ENCODE data around the gene MEGF10.
"Not testable (repeated sequence)": the region's sequence is repeated elsewhere in the genome, so short reads cannot be mapped to it uniquely, and the experiment has no call there.

MEGF10 gene

GRCh38 chr5:127290019-127290945 is at the start of gene MEGF10:
MEGF10 (plus strand) TSS chr5:127290796; CDS start chr5:127331309, 40,513 bp downstream.
- no peak for DNase-seq

GRCh38 chr5:127243011-127243410 is 47.6 kb upstream of the MEGF10 start:
- DNase-seq: no peak

DNA sequence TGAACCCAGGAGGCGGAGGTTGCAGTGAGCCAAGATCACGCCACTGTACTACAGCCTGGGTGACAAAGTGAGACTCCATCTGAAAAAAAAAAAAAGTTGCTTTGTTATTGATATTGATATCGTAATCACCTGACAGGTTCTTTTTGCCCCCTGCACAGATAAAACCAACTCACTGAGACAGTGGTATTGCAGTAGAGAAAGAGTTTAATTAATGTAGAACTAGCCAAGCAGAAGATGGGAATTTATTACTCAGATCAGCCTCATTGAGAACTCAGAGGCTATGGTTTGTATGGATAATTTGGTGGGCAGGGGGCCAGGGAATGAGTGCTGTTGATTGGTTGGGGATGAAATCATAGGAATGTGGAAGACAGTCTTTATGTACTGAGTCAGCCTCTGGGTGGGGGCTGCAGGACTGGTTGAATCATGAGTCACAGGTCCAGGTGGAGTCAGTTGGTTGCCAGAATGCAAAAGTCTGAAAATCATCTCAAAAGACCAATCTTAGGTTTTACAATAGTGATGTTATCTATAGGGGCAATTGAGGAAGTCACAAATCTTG is 35.8 kb upstream of the MEGF10 start:
- DNase-seq: no peak

DNA sequence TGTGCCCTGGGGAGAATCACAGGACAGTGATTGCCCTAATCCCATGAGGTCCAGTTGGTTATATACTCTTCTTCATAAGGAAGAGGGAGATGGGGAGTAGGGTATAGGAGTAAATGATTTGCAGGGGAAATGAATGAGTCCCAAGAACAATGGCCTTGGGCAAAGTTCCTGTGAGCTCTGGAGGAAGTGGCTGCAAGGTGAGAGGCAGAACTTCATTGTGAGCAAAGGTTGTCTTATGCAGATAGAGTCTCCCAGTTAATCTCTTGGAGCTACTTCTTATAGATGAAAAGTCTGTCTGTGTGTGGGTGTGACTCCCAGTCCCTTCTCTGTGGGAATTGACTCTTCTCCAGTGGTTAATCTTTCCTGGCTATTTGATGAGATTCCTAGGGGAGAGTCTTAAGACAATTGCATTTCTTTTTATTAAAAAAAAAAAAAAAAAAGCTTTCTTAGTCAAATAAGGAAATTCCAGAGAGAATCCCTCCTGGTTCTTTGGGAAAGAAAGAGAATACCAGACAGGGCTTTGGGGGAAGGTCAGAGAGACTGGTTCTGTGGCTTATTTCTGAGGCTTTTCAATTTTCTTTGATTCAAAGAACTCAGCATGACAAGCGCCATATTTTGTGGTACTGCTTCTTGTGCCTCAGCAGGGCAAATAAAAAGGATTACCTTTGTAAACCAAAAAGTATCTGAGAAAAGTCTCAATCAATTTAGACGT is 33.6 kb upstream of the MEGF10 start:
- DNase-seq: no peak

GRCh38 chr5:127260686-127261085 is 29.9 kb upstream of the MEGF10 start:
- DNase-seq: no peak

DNA sequence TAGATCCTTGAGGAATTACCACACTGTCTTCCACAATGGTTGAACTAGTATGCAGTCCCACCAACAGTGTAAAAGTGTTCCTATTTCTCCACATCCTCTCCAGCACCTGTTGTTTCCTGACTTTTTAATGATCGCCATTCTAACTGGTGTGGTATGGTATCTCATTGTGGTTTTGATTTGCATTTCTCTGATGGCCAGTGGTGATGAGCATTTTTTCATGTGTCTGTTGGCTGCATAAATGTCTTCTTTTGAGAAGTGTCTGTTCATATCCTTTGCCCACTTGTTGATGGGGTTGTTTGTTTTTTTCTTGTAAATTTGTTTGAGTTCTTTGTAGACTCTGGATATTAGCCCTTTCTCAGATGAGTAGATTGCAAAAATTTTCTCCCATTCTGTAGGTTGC is 25.1 kb upstream of the MEGF10 start:
- DNase-seq: not testable (repeated sequence)

DNA sequence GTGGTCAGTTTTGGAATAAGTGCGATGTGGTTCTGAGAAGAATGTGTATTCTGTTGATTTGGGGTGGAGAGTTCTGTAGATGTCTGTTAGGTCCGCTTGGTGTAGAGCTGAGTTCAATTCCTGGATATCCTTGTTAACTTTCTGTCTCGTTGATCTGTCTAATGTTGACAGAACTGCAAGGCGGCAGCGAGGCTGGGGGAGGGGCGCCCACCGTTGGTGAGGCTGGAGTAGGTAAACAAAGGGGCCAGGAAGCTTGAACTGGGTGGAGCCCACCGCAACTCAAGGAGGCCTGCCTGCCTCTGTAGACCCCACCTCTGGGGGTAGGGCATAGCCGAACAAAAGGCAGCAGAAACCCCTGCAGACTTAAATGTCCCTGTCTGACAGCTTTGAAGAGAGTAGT is 22.3 kb upstream of the MEGF10 start:
- not testable (repeated sequence) for DNase-seq

- DNase-seq: not testable (repeated sequence)
Observed at GRCh38 chr5:127270713-127271112, 19.9 kb upstream of the MEGF10 start.

DNA sequence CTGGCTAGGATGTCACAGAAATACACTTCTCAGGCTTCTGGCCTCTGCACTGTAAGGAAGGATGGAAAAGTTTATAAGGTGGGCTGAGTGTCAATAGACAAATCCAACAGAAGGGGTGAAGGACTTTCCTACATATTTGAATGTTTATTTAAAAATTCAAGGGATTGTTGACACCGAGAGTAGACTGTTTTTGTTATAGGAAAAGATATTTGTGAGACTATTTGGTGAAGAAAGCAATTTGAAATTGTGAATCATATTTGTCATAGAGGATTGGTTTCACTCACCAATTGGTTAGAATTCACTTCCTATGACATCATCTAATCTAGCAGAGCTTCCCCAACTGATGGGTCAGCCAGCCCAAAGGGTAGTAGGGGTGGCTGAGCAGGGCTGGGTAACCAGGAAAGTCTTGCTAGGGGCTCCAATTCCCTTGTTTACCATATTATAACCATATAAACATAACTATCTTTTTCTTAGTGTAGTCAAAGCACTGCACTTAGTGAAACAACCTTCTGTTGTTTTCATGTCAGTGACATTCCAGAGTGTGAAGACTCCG is 14.9 kb upstream of the MEGF10 start:
- DNase-seq: no peak

DNA sequence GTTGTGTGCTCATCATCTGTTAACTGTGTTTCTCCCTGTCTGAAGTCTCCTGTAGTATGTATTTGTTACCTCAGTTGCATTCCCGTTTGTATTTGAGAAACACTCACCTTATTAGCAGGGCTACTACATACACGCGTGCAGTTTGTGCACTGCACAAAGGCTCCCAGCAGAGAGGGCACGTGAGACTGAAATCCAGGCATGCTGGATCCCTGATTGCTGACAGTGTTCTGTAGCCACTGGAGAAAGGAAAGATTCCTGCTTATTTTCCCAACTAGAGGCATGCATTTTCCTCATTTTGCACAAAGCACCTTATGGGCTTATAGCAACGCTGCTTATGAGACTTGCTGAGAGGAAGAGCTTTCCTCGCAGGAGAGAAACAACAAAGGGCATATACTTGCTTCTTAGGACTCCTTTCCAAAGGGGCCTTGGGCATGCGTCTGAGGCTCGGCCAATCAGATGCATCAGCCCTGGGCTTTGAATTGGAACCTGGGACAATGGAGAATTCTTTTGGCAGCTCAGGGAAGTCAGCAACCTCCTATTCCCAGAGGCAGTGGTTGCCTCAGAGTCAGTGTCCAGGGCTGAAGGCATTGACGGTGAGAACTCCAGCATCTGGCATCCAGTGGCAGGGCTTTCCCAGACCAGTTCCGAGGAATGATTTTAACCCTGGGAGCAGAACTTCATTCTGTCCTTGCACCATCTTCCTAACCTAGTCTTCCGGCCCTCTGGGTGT is 9.9 kb upstream of the MEGF10 start:
- no peak for DNase-seq

DNA sequence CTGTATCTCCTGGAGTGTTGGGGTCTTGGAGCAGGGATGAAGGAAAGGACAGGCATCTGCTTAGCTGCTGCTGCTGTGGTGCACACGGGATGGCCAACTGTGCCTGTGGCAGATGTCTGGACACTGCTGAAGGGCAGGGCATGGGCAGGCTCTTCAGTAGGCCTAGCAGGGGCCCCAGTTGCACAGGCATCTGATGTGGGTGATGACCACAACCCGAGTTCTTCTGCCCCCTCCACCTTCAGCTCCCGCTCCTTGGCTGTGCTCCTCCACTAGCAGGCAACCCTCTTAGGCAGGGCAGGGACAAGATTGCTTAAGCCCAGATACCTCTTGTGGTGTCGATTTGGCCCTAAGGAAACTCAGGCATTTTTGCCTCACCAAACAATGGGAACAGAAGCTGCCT is 9.0 kb upstream of the MEGF10 start:
- no peak for DNase-seq

DNA sequence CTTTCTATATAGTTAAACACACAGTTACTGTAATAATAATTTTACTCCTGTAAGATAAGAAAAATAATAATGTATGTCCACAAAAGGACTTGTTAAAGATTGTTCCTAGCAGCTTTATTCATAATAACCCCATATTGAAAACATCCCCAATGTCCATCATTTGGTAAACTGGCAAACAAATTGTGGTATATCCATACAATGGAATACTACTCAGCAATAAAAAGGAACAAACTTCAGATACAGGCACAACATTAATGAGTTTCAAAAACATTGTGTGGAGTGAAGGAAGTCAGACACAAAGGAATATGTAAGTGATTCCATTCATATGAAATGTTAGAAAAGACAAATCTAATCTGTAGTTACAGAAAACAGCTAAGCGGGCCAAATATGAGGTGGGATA is 1.9 kb upstream of the MEGF10 start:
- no peak for DNase-seq

GRCh38 chr5:127290946-127291693 is 524 bp downstream of the MEGF10 start:
- no peak for DNase-seq

GRCh38 chr5:127292030-127292735 is 1.6 kb downstream of the MEGF10 start:
- no peak for DNase-seq

- no peak for DNase-seq
Observed at GRCh38 chr5:127293373-127293772, 2.8 kb downstream of the MEGF10 start.

GRCh38 chr5:127294829-127295228 is 4.2 kb downstream of the MEGF10 start:
- no peak for DNase-seq

- no peak for DNase-seq
Observed at GRCh38 chr5:127295454-127295853, 4.9 kb downstream of the MEGF10 start.

DNA sequence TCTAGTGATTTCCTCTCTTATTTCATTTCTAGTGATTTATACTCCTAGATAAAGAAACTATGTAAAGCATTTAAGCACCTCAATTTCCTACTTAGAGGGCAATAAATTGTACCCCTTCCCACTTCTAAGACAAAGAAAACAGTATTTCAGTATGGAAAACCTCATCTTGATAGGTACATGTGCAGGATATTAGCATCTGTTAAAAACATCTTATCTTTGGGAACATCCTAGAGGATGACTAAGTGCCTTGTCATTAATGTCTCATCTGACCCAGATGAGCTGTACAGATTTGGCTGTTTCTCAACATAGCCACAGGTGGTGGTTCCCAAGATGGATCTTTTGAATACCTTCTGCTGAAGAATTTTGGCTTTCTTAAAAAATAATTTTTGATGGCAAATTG is 5.7 kb downstream of the MEGF10 start:
- DNase-seq: no peak

DNA sequence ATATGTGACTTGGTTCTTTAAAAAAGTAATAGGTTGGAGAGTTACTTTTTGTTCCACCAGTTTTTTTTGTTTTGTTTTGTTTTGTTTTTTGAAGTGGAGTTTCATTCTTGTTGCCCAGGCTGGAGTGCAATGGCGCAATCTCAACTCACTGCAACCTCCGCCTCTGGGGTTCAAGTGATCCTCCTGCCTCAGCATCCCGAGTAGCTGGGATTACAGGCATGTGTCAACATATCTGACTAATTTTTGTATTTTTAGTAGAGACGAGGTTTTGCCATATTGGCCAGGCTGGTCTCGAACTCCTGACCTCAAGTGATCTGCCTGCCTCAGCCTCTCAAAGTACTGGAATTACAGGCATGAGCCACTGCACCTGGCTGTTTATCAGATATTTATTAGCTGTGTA is 6.3 kb downstream of the MEGF10 start:
- DNase-seq: not testable (repeated sequence)

GRCh38 chr5:127297348-127298035 is 6.9 kb downstream of the MEGF10 start:
- DNase-seq: no peak

DNA sequence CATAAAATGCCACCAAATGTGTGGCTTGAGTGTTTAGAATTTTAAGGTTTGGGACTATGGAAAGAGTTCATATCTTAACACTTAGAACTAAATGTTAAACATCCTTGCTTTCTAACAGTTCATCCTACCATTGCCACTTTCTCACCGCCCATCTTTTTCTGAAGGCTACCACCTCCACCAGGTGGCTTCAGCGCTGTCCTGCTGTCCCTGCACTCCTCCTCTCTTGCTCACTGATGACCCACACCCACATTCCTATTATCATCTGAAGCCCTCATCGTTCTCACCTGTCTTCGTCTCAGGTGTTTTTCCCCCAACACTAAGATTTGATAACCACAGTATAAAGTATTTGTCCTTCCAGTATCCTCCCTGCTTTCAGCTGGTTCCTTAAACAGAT is 7.4 kb downstream of the MEGF10 start:
- no peak for DNase-seq
